GM23248 (cell line): ENCODE results near the gene RPH3AL.

Experiments
- EZH2 ChIP-seq: fragments of 200-600 bp; sonication (generic); IDR thresholded peaks from 2 replicates; pipeline ENCODE4 v1.6.1; 2018; ENCODE audit warnings: antibody characterized with exemption, mild to moderate bottlenecking; ENCODE audit not compliant: insufficient read depth, poor library complexity, severe bottlenecking
- EZH2phosphoT487 ChIP-seq: fragments of 200-600 bp; sonication (generic); IDR thresholded peaks from 2 replicates; pipeline ENCODE4 v1.6.1; 2018; ENCODE audit warnings: antibody characterized with exemption, moderate library complexity, mild to moderate bottlenecking, low read depth; ENCODE audit not compliant: insufficient read depth

DNA sequence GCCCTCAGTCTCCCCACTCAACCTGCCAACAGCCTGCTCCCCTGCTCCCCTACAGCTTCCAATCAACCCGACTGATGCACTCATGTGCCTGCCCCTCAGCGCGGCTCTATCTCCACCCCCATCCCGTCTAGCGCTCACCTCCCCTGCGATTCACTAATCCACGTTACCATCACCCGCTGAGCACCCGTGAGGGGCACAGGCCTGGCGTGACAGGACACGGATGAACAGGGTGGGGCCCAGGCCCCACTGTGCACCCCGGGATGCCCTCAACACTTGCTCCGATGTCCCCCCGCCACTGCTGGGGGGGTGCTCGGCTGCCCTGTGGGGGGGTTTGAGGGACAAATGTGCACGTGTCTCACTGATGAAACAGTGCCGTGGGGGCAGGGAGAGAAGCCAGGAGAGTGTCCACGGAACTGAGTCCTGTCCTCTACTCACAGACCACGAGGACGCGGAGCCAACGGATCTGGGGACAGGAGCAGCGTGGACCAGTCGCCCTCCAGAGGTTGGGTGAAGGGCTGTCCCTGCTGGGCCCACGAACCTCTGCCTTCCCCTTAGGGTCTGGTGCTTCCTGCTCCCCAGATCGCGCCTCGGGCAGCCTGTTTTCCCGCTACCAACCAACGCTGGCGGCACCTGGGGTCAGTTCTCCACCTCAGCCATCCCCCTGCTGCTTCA, 66.7 kb downstream of the RPH3AL start:
- no peak for TF ChIP-seq EZH2phosphoT487
- no peak for TF ChIP-seq EZH2
